Hepatocyte (in vitro differentiated cells): ENCODE data around the gene POMP. TPM values are rescaled to one million over a fixed set of nuclear protein-coding genes. Genes with fewer than 3 reads are reported as not detected.
A peak's percentile ranks its signal among the peaks of the same experiment; 100 is the strongest.

Experiments
- DNase-seq: peaks from one replicate; pipeline ENCODE4 v3.0.0-alpha.2; 2016; ENCODE audit warnings: low spot score
- H2AFZ ChIP-seq: fragments of 200-600 bp; sonication (generic); 2 replicates; pipeline ENCODE4 v1.6.0; 2016; ENCODE audit warnings: antibody characterized with exemption, mild to moderate bottlenecking
- H3K27ac ChIP-seq: fragments of 200-600 bp; sonication (generic); 2 replicates; pipeline ENCODE4 v1.5.1; 2016; ENCODE audit warnings: mild to moderate bottlenecking
- H3K27me3 ChIP-seq: fragments of 200-600 bp; sonication (generic); 2 replicates; pipeline ENCODE4 v1.6.1; 2016
- H3K36me3 ChIP-seq: fragments of 200-600 bp; sonication (generic); replicated peaks from 2 replicates; pipeline ENCODE4 v1.5.1; 2016; ENCODE audit warnings: low read depth; ENCODE audit not compliant: insufficient read depth
- H3K4me1 ChIP-seq: fragments of 200-600 bp; sonication (generic); 2 replicates; pipeline ENCODE4 v1.5.1; 2016; ENCODE audit warnings: mild to moderate bottlenecking, moderate library complexity; ENCODE audit not compliant: insufficient read depth
- H3K4me2 ChIP-seq: fragments of 200-600 bp; sonication (generic); 2 replicates; pipeline ENCODE4 v1.6.0; 2016
- H3K4me3 ChIP-seq: fragments of 200-600 bp; sonication (generic); 2 replicates; pipeline ENCODE4 v1.5.1; 2016; ENCODE audit warnings: mild to moderate bottlenecking
- H3K79me2 ChIP-seq: fragments of 200-600 bp; sonication (generic); 2 replicates; pipeline ENCODE4 v1.6.0; 2017; ENCODE audit warnings: mild to moderate bottlenecking
- H3K9me2 ChIP-seq: fragments of 200-600 bp; sonication (generic); replicated peaks from 2 replicates; pipeline ENCODE4 v1.6.0; 2017; ENCODE audit warnings: mild to moderate bottlenecking; ENCODE audit not compliant: insufficient read depth
- H3K9me3 ChIP-seq: fragments of 200-600 bp; sonication (generic); 2 replicates; pipeline ENCODE4 v1.5.1; 2016; ENCODE audit warnings: low read depth, mild to moderate bottlenecking
- H4K20me1 ChIP-seq: fragments of 200-600 bp; sonication (generic); 2 replicates; pipeline ENCODE4 v1.6.0; 2016; ENCODE audit warnings: mild to moderate bottlenecking; ENCODE audit not compliant: insufficient read depth, poor library complexity, severe bottlenecking
- CTCF ChIP-seq: fragments of 200-600 bp; sonication (generic); IDR thresholded peaks from 2 replicates; pipeline ENCODE4 v1.5.1; 2016; ENCODE audit warnings: antibody characterized with exemption, mild to moderate bottlenecking; ENCODE audit not compliant: poor library complexity
- EZH2 ChIP-seq: fragments of 200-600 bp; sonication (generic); IDR thresholded peaks from 2 replicates; pipeline ENCODE4 v1.6.1; 2016; ENCODE audit warnings: antibody characterized with exemption, mild to moderate bottlenecking, borderline replicate concordance
- EZH2phosphoT487 ChIP-seq: fragments of 200-600 bp; sonication (generic); IDR thresholded peaks from one replicate; pipeline ENCODE4 v1.6.1; 2018; ENCODE audit warnings: antibody characterized with exemption, mild to moderate bottlenecking, low read depth, moderate library complexity; ENCODE audit not compliant: unreplicated experiment, severe bottlenecking
- WGBS: methylation state at CpG from one replicate; pipeline ENCODE4 v1.1.6; 2016; ENCODE audit warnings: low lambda C conversion rate; ENCODE audit errors: missing lambda C conversion rate; 5-methylcytosine and 5-hydroxymethylcytosine counted together
- polyA plus RNA-seq: library from polyadenylated mRNA; unstranded; fragments of >200 nt; fragmentation: Nextera tagmentation; extraction: Ambion mirVana; gene quantifications from 2 replicates; pipeline ENCODE4 v1.2.1, GENCODE V29; 2016
- total RNA-seq: library from RNA; depleted of rRNA; stranded (reverse); fragments of >200 nt; gene quantifications from 2 replicates; pipeline ENCODE4 v1.2.3, GENCODE V29; 2014

POMP gene
- total and polyA plus RNA-seq, 2 experiments from 2014 or later = 88.1 to 198 TPM

- Histone ChIP-seq H2AFZ (no peak overlapping the region), H3K36me3 (no peaks in the 10 kb centered on the region), H3K4me2 (no peak overlapping the region), H4K20me1 (no peaks in the 10 kb centered on the region), H3K27me3 (no peaks in the 10 kb centered on the region), H3K79me2 (no peaks in the 10 kb centered on the region), H3K4me1 (no peaks in the 10 kb centered on the region), H3K9me3 (no peaks in the 10 kb centered on the region), H3K4me3 (no peak overlapping the region), H3K27ac (no peak overlapping the region), H3K9me2 (no peaks in the 10 kb centered on the region)
- no peak for TF ChIP-seq CTCF
- TF ChIP-seq EZH2 = no peak
- no peak for TF ChIP-seq EZH2phosphoT487
- DNase-seq = no peak
- WGBS = 61% methylated on average over 3 of the region's 3 CpGs
These were observed 20.2 kb upstream of the POMP start for GRCh38 chr13:28638756-28639155.

GRCh38 chr13:28640861-28641599 lies 17.9 kb upstream of the POMP start:
- H2AFZ ChIP-seq = no peak overlapping the region
- peak overlapping the region; percentile 26 for H3K27ac ChIP-seq
- no peak for TF ChIP-seq EZH2phosphoT487

GRCh38 chr13:28641600-28641926 lies 17.4 kb upstream of the POMP start:
- H4K20me1 ChIP-seq = no peaks in the 10 kb centered on the region
- no peaks in the 10 kb centered on the region for H3K4me1 ChIP-seq
- WGBS = 79% methylated on average over 3 of the region's 3 CpGs
- no peaks in the 10 kb centered on the region for H3K9me2 ChIP-seq
- no peak overlapping the region for H3K4me3 ChIP-seq
- no peak overlapping the region for H2AFZ ChIP-seq
- H3K27ac ChIP-seq = no peak overlapping the region
- no peaks in the 10 kb centered on the region for H3K9me3 ChIP-seq
- no peak for DNase-seq
- H3K36me3 ChIP-seq = no peaks in the 10 kb centered on the region
- TF ChIP-seq CTCF = no peak
- no peak for TF ChIP-seq EZH2
- no peak for TF ChIP-seq EZH2phosphoT487
- no peaks in the 10 kb centered on the region for H3K27me3 ChIP-seq
- no peaks in the 10 kb centered on the region for H3K79me2 ChIP-seq
- H3K4me2 ChIP-seq = no peak overlapping the region

More at GRCh38 chr13:28640861-28641599, 17.9 kb upstream of the POMP start:
- Histone ChIP-seq H3K9me3 (no peaks in the 10 kb centered on the region), H3K4me1 (no peaks in the 10 kb centered on the region), H3K79me2 (no peaks in the 10 kb centered on the region), H3K36me3 (no peaks in the 10 kb centered on the region), H3K27me3 (no peaks in the 10 kb centered on the region), H3K4me3 (no peak overlapping the region), H3K4me2 (no peak overlapping the region), H4K20me1 (no peaks in the 10 kb centered on the region), H3K9me2 (no peaks in the 10 kb centered on the region)
- WGBS = 80% methylated on average over 12 of the region's 12 CpGs
- no peak for DNase-seq

GRCh38 chr13:28650284-28650683 lies 8.6 kb upstream of the POMP start:
- H3K36me3 ChIP-seq = no peaks in the 10 kb centered on the region
- no peaks in the 10 kb centered on the region for H4K20me1 ChIP-seq
- H3K4me1 ChIP-seq = no peaks in the 10 kb centered on the region
- WGBS = 98% methylated on average over 2 of the region's 2 CpGs
- H3K27ac ChIP-seq = no peak overlapping the region
- H3K4me3 ChIP-seq = no peak overlapping the region
- TF ChIP-seq EZH2phosphoT487 (no peak), EZH2 (no peak)
- H3K9me2 ChIP-seq = no peaks in the 10 kb centered on the region
- H3K79me2 ChIP-seq = no peaks in the 10 kb centered on the region
- no peak for DNase-seq
- no peaks in the 10 kb centered on the region for H3K9me3 ChIP-seq
- H3K4me2 ChIP-seq = no peak overlapping the region
- H3K27me3 ChIP-seq = no peaks in the 10 kb centered on the region
- no peak overlapping the region for H2AFZ ChIP-seq
